Bronchial epithelial cell (primary cell): ENCODE results near the gene GAST. TPM values are rescaled to one million over a fixed set of nuclear protein-coding genes. Genes with fewer than 3 reads are reported as not detected.

ENCODE experiments used
- DNase-seq: peaks from one replicate; pipeline ENCODE4 v3.0.0-alpha.2; 2010; ENCODE audit warnings: low read depth
- FAIRE-seq: peaks from 2 replicates; lab custom pipeline; 2011; peaks lifted over from hg19 to GRCh38; lab: Jason Lieb, UNC
- H3K27me3 ChIP-seq: 2 replicates; pipeline ENCODE4 v1.5.1; 2011; ENCODE audit warnings: low read length; ENCODE audit not compliant: control insufficient read depth, insufficient read depth
- H3K36me3 ChIP-seq: 2 replicates; pipeline ENCODE4 v1.5.1; 2011; ENCODE audit warnings: low read length; ENCODE audit not compliant: control insufficient read depth, insufficient read depth
- H3K4me3 ChIP-seq: 2 replicates; pipeline ENCODE4 v1.5.1; 2011; ENCODE audit warnings: mild to moderate bottlenecking, low read depth, low read length, control low read depth
- total RNA-seq: library from RNA; depleted of rRNA; stranded (reverse); fragments of >200 nt; gene quantifications from 2 replicates; pipeline ENCODE4 v1.2.1, GENCODE V29; 2014
- TF ChIP-seq, protein P1 (sequence below): IDR thresholded peaks from 2 replicates; pipeline ENCODE4 v1.5.1; 2011; ENCODE audit warnings: mild to moderate bottlenecking, moderate library complexity, low read length, control low read depth, inconsistent platforms; ENCODE audit not compliant: insufficient read depth, severe bottlenecking

GAST gene
- total RNA-seq, 1 donor from 2014 or later: not detected

DNA sequence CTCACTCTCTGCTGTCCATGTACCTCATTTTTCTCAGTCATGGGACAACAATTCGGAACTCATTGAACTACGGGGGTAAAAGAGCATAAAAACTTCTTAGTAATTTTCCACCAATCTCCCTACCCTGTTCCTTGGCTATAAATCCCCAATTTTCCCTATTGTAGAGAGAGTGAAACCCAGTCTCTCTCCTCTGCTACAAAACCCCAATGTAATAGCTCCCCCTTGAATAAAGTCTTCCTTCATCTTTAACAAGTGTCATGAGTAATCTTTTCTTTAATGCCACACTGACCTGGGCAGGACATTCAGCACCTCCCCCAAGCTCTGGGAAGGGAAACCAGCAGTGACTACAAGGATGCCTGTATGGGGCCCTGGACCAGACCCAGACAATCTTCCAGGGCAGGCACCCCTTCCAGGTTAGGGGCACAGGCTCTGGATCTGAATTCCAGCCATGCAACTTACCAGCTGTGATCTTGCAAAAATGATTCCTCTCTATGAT, 33.7 kb upstream of the GAST start:
- H3K4me3 ChIP-seq: no peak overlapping the region
- FAIRE-seq: no peak
- H3K36me3 ChIP-seq: no peaks in the 10 kb centered on the region
- DNase-seq: peak; percentile 60
- TF ChIP-seq, protein P1, sequence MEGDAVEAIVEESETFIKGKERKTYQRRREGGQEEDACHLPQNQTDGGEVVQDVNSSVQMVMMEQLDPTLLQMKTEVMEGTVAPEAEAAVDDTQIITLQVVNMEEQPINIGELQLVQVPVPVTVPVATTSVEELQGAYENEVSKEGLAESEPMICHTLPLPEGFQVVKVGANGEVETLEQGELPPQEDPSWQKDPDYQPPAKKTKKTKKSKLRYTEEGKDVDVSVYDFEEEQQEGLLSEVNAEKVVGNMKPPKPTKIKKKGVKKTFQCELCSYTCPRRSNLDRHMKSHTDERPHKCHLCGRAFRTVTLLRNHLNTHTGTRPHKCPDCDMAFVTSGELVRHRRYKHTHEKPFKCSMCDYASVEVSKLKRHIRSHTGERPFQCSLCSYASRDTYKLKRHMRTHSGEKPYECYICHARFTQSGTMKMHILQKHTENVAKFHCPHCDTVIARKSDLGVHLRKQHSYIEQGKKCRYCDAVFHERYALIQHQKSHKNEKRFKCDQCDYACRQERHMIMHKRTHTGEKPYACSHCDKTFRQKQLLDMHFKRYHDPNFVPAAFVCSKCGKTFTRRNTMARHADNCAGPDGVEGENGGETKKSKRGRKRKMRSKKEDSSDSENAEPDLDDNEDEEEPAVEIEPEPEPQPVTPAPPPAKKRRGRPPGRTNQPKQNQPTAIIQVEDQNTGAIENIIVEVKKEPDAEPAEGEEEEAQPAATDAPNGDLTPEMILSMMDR: no peak
- H3K27me3 ChIP-seq: no peaks in the 10 kb centered on the region

DNA sequence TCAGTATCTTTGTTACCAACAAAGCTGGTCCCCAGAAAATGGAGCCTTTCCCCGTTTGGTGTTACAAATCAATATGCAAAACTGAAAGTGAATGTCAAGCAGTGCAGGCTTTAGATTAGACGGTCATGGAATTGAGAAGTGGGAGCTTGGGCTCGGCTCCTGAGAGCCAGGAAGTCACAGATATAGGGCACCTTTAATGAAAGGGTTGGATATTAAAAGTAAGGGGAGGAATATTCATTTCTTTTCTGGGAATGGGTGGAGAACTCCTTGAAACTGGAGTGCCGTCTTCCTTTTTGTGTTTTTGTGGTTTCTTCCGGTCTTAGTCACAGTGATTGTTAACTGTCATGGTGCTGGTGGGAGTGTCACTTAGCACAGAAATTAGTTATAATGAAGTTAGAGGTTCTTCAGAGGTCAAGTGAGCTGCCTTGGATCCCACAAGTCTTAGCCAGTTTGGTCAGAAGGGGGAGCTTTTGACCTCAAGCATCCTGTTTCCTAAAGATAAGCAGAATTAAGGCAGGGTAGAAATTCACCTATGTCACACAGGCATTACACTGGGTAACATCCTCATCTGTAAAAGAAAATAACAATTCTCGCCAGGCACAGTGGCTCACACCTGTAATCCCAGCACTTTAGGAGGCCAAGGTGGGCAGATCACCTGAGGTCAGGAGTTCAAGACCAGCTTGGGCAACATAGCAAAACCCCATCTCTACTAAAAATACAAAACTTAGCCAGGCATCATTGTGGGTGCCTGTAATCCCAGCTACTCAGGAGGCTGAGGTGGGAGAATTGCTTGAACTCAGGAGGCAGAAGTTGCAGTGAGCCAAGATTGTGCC, 33.0 kb upstream of the GAST start:
- FAIRE-seq: no peak
- H3K27me3 ChIP-seq: no peaks in the 10 kb centered on the region
- DNase-seq: peak; percentile 80
- TF ChIP-seq, protein P1: no peak
- H3K36me3 ChIP-seq: no peaks in the 10 kb centered on the region
- no peak overlapping the region for H3K4me3 ChIP-seq

- FAIRE-seq: no peak
- TF ChIP-seq, protein P1: no peak
- no peaks in the 10 kb centered on the region for H3K27me3 ChIP-seq
- no peak for DNase-seq
- no peaks in the 10 kb centered on the region for H3K36me3 ChIP-seq
- no peak overlapping the region for H3K4me3 ChIP-seq
These were observed 32.2 kb upstream of the GAST start for GRCh38 chr17:41679740-41680425.

DNA sequence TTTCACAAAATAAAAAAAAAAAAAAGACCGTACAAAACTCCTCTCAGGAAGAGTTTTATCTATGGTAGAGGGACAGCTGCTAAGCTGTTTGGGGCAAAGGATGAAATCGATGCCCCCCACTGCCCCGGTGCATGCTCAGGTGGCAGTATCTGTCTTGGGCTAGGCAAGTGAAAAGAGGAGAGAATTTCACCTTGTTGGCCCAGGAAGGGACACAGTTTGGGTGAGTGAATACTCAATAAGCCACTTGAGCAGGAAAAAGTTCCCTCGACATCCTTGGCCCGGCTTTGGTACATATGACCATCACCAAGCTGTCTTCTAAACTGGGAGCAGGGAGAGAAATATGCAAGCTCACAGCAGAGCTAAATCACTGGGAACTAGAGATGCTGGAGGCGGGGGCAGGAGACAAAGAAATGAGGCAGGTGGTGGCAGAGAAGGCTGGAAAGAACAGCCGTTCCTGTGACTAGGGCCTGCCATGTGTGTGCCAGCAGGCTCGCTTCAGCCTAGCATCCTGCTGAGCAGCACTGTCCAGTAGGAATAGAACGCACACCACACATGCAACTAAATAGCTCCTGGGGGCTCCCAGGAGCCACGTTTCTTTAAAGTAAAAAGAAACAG, 31.6 kb upstream of the GAST start:
- Histone ChIP-seq H3K36me3 (no peaks in the 10 kb centered on the region), H3K27me3 (no peaks in the 10 kb centered on the region), H3K4me3 (no peak overlapping the region)
- DNase-seq: no peak
- TF ChIP-seq, protein P1: no peak
- no peak for FAIRE-seq

- no peak for DNase-seq
- Histone ChIP-seq H3K27me3 (no peaks in the 10 kb centered on the region), H3K4me3 (no peak overlapping the region), H3K36me3 (no peaks in the 10 kb centered on the region)
- no peak for FAIRE-seq
- TF ChIP-seq, protein P1: no peak
These were observed 30.4 kb upstream of the GAST start for GRCh38 chr17:41681776-41682175.
